ENCODE measurements around the gene TBC1D22A.

TBC1D22A gene

GRCh38 chr22:47059076-47059475 is 296.6 kb downstream of the TBC1D22A start:
- no peak for DNase-seq (ENCODE audit: low read depth)

- DNase-seq (ENCODE audit: low read depth): no peak
Measured at GRCh38 chr22:47059701-47060161, 297.3 kb downstream of the TBC1D22A start.

- no peak for DNase-seq (ENCODE audit: low read depth)
Measured at GRCh38 chr22:47060718-47061117, 298.3 kb downstream of the TBC1D22A start.

DNA sequence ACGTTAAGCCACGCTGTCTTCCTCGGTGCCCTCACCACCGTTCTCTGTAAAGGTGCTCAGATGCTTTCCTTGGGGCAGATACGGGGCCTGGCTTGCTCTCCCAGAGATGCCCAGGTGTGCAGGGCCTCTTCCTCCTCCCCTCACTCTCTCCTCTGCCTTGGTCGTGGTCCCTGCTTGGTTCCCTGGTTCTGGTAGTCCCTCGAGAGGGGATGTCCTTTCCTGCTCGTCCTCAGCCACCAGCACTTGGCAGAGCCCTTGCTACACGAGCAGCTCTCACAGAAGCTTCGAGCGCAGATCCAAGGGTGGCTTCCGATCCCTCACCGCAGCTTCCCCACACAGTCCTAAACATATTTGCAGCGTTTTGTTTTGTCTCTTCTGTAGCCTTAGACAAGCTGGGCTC is 298.8 kb downstream of the TBC1D22A start:
- no peak for DNase-seq (ENCODE audit: low read depth)

DNA sequence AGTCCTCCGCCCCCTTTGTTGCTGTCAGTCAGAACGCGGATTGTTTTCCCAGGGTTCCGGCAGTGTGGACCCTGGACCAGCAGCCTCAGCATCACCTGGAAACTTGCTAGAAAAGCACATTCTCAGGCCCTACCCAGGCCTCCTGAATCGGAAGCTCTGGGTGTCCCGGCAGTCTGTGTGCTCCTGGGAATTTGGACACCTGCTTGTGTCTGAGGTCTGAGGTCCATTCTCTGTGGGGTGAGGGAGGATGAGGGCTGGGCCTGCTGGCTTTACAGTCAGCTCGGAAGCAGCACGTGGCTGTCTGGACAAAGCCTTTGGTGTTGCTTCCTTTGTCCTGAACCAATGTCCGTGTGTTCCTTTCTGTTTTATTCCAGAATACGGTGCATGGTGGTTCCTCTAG is 299.7 kb downstream of the TBC1D22A start:
- no peak for DNase-seq (ENCODE audit: low read depth)

DNA sequence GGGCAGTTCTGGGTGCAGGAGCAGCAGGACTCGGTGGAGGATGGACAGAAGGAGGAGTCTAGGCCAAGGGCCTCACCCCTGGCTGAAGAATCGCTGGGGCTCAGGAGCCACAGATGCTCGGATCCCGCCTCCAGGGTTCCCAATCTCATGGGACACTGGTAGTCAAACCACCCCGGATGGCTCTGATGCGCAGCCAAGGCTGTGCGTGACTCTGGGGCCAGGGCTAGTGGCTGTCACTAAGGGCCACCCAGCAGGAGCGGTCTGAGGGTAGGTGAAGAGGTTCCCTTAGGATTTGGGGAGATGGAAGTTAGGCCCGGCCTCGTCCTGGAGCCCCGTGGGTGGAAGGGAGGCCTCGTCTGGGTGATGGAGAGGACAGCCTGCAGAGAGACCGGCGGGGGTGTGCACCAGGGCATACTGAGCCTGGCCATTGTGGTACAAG is 300.6 kb downstream of the TBC1D22A start:
- no peak for DNase-seq (ENCODE audit: low read depth)

DNA sequence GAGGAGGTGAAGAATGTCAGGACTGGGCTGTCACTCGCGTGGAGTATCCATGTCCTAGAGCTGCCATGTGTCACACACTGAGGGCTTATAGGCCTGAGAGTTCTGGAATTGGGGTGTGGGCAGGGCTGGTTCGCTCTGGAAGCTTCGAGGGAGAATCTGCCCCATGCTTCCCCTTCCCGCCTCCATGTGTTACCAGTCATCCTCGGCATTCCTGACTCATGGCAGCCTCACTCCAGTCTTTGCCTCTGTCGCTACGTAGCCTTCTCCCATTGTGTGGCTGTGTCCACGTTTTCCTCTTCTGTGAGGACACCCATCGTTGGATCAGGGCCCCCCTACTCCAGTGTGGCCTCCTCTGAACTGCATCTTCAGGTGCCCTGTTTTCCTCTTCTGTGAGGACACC is 301.2 kb downstream of the TBC1D22A start:
- DNase-seq (ENCODE audit: low read depth): no peak

DNA sequence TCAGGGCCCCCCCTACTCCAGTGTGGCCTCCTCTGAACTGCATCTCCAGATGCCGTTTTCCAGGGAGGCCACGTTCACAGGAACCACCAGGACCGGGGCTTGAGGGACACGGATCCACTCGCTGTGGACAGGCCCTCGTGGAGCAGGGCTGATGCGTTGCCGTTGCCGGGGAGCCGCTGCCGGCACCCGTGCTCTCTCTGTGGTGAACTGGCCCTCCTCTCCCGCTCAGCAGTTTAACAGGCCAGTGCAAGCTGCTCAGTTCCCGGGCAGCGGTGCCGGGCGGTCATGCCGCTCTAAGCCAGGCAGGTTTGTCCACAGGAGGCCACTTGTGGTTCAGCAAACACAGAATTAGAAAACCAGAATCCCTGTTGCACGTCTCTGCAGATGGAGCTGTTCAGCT is 301.6 kb downstream of the TBC1D22A start:
- DNase-seq (ENCODE audit: low read depth): no peak

- DNase-seq (ENCODE audit: low read depth): no peak
Measured at GRCh38 chr22:47064416-47064815, 302.0 kb downstream of the TBC1D22A start.

- no peak for DNase-seq (ENCODE audit: low read depth)
Measured at GRCh38 chr22:47065756-47066615, 303.5 kb downstream of the TBC1D22A start.

- no peak for DNase-seq (ENCODE audit: low read depth)
Measured at GRCh38 chr22:47066616-47066905, 304.1 kb downstream of the TBC1D22A start.

- no peak for DNase-seq (ENCODE audit: low read depth)
Measured at GRCh38 chr22:47067321-47067890, 305.0 kb downstream of the TBC1D22A start.

GRCh38 chr22:47067911-47068625 is 305.6 kb downstream of the TBC1D22A start:
- DNase-seq (ENCODE audit: low read depth): no peak

GRCh38 chr22:47068626-47068996 is 306.2 kb downstream of the TBC1D22A start:
- DNase-seq (ENCODE audit: low read depth): no peak

GRCh38 chr22:47069270-47069669 is 306.8 kb downstream of the TBC1D22A start:
- DNase-seq (ENCODE audit: low read depth): no peak

DNA sequence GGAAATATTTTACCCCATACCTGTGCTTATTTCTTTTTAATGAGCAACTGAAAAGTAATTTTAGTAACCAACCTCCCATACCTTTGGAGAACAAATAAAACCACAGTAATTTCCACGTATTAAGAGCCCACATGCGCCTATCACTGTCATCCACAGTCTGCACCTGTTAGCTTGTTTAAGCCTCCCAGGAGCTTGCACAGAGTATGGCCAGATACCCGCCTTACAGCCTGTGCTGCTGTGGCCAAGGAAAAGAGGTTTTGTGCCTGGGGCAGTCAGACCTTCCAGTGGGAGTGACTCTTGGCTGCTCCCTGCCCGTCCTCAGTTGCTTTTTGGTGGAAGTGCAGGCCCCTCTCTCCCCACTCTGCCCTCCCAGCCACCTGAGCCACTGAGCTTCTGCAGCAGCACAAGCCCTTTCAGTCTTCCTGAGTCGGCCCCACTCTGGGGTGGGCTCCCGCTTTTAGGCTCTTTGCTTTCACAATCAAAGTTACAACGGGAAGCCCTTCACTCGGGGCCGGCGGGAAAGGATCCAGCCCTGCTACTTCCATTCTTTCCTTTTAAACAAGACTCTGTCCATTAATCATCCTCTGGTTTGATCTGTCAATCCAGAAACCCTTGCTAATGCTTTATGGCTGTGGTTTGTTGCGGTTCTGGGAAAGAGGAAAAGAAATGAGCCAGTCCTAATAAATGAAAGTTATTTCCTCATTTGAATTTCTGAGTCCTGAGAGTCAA is 308.8 kb downstream of the TBC1D22A start:
- DNase-seq (ENCODE audit: low read depth): no peak

GRCh38 chr22:47071807-47072641 is 309.6 kb downstream of the TBC1D22A start:
- no peak for DNase-seq (ENCODE audit: low read depth)

GRCh38 chr22:47072642-47072967 is 310.2 kb downstream of the TBC1D22A start:
- no peak for DNase-seq (ENCODE audit: low read depth)

GRCh38 chr22:47073075-47073474 is 310.6 kb downstream of the TBC1D22A start:
- DNase-seq (ENCODE audit: low read depth): no peak

DNA sequence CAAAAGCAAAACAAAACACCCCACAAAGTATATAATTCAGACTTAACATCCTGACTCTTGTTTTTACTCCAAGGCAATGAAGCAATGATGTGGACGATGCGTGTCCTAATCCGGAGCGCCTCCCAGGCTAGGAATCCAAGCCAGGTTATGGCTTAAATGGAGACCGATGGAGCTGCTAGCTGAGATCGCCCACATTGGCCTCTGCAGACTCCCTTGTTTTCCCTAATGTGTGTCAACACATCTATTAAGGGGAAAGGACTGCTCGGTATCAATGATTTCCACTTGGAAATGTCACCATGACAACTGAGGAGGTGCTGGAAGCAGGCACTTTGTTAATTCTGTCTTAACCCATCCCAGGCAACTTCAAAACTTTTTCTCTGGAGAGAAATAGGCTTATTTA is 311.7 kb downstream of the TBC1D22A start:
- no peak for DNase-seq (ENCODE audit: low read depth)

GRCh38 chr22:47075568-47075967 is 313.1 kb downstream of the TBC1D22A start:
- no peak for DNase-seq (ENCODE audit: low read depth)

DNA sequence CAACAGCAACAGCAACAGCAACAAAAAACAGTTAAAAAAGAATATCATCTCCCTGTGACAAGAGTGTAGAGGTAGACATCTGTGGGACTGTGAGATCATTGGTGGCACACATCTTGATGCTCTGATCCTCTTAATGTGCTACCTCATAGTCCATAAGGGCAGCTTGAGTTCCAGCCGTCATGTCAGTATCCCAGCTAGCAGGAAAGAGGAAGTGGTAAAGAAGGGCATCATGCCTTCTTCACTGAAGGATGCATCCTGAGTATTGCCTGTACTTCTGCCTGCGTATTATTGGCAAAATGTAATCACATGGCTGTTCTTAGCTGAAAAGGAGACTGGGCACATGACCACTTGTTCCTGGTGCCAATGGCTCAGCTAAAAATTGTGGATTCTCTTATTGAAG is 314.3 kb downstream of the TBC1D22A start:
- DNase-seq (ENCODE audit: low read depth): no peak

Data from activated T-cell treated with anti-CD3 and anti-CD28 coated beads for 1 hour (primary cell).